GM12878 (cell line): ENCODE data around the gene LAMB1. TPM values are rescaled to one million over a fixed set of nuclear protein-coding genes. Genes with fewer than 3 reads are reported as not detected.

ENCODE experiments used
- ATAC-seq: fragments of 200-7000 bp; cut with Tn5 transposase; 3 replicates; pipeline ENCODE4 v1.9.1; 2020; ENCODE audit warnings: mild to moderate bottlenecking, moderate library complexity
- BruUV-seq: library from RNA; stranded (reverse); fragments of 400-500 nt; replicated peaks from 2 replicates; lab custom pipeline; 2021; lab: Mats Ljungman, UMichigan
- CTCF ChIA-PET: fragments of 300-600 bp; sonication (Branson Sonifier 250); formaldehyde crosslinking; extraction: SDS; loops from one replicate; lab custom pipeline; 2021; ENCODE audit warnings: inconsistent platforms; lab: Yijun Ruan, JAX
- POLR2A ChIA-PET: fragments of 350-600 bp; formaldehyde crosslinking; extraction: SDS; loops from one replicate; lab custom pipeline; 2021; ENCODE audit warnings: inconsistent platforms; lab: Charles Lee
- RAD21 ChIA-PET: fragments of 300-600 bp; sonication (Branson Sonifier 250); formaldehyde crosslinking; loops from one replicate; lab custom pipeline; 2023; ENCODE audit warnings: antibody characterized with exemption; ENCODE audit not compliant: unreplicated experiment; lab: Charles Lee
- SMC1A ChIA-PET: fragments of 300-600 bp; sonication (Branson Sonifier 250); formaldehyde crosslinking; loops from one replicate; lab custom pipeline; 2023; ENCODE audit not compliant: unreplicated experiment, uncharacterized antibody; lab: Charles Lee
- DNase-seq: peaks from one replicate; pipeline ENCODE4 v3.0.0-alpha.2; 2011; ENCODE audit warnings: low read depth, low spot score
- FAIRE-seq: peaks from 3 replicates; lab custom pipeline; 2011; peaks lifted over from hg19 to GRCh38; lab: Jason Lieb, UNC
- H2AFZ ChIP-seq: 2 replicates; pipeline ENCODE4 v1.6.0; 2011; ENCODE audit warnings: low read depth, low read length, control low read depth; ENCODE audit not compliant: control insufficient read depth
- H3K27ac ChIP-seq: 2 replicates; pipeline ENCODE4 v1.5.1; 2011; ENCODE audit warnings: control low read depth; ENCODE audit not compliant: control insufficient read depth, insufficient read depth
- H3K27me3 ChIP-seq, 2 experiments: replicated peaks in 1 of 2; 2 replicates each; pipeline versions ENCODE4 v1.6.0 to v1.6.1; 2011; ENCODE audit warnings: low read length in 1 of 2; ENCODE audit not compliant: control insufficient read depth in 2 of 2, insufficient read depth in 2 of 2
- H3K36me3 ChIP-seq, 2 experiments: 2 replicates each; pipeline ENCODE4 v1.5.1; 2011; ENCODE audit warnings: low read length in 1 of 2; ENCODE audit not compliant: control insufficient read depth in 2 of 2, insufficient read depth in 2 of 2
- H3K4me1 ChIP-seq: 2 replicates; pipeline ENCODE4 v1.6.1; 2011; ENCODE audit warnings: mild to moderate bottlenecking, low read length, moderate library complexity, mixed read lengths; ENCODE audit not compliant: control insufficient read depth, insufficient read depth
- H3K4me2 ChIP-seq: 2 replicates; pipeline ENCODE4 v1.6.0; 2011; ENCODE audit warnings: control low read depth; ENCODE audit not compliant: control insufficient read depth, insufficient read depth
- H3K4me3 ChIP-seq: fragments of 200-600 bp; sonication (generic); 2 replicates; pipeline ENCODE4 v1.5.1; 2016
- H3K79me2 ChIP-seq: 2 replicates; pipeline ENCODE4 v1.6.0; 2011; ENCODE audit warnings: low read length; ENCODE audit not compliant: control insufficient read depth, insufficient read depth
- H3K9ac ChIP-seq: 2 replicates; pipeline ENCODE4 v1.8.0; 2011; ENCODE audit warnings: low read length, control low read depth, mixed read lengths; ENCODE audit not compliant: control insufficient read depth, insufficient read depth
- H3K9me3 ChIP-seq: replicated peaks from 3 replicates; pipeline ENCODE4 v1.5.1; 2011; ENCODE audit warnings: mild to moderate bottlenecking, low read length; ENCODE audit not compliant: control insufficient read depth, insufficient read depth
- H4K20me1 ChIP-seq: 2 replicates; pipeline ENCODE4 v1.6.0; 2011; ENCODE audit not compliant: control insufficient read depth, insufficient read depth
- E2F4 ChIP-seq: IDR thresholded peaks from 2 replicates; pipeline ENCODE4 v1.6.1; 2012; ENCODE audit warnings: low read depth, low read length, improper control_type of control experiment
- EP300 ChIP-seq, 2 experiments: fragments of 150-350 bp in 1 of 2; IDR thresholded peaks; 2 replicates each; pipeline ENCODE4 v1.6.1; 2011 to 2012; ENCODE audit warnings: low read depth in 2 of 2, low read length in 2 of 2, borderline replicate concordance in 1 of 2, improper control_type of control experiment in 1 of 2, inconsistent platforms in 1 of 2; ENCODE audit not compliant: control insufficient read depth in 1 of 2
- PBX3 ChIP-seq: IDR thresholded peaks from 2 replicates; pipeline ENCODE4 v1.6.1; 2011; ENCODE audit warnings: mild to moderate bottlenecking, low read depth, low read length, moderate library complexity; ENCODE audit not compliant: insufficient replicate concordance
- POLR2AphosphoS2 ChIP-seq: IDR thresholded peaks from 2 replicates; pipeline ENCODE4 v1.6.1; 2011; ENCODE audit warnings: low read depth, mild to moderate bottlenecking, low read length, improper control_type of control experiment, moderate library complexity
- SREBF1 ChIP-seq: IDR thresholded peaks from 2 replicates; pipeline ENCODE4 v1.6.1; 2012; ENCODE audit warnings: mild to moderate bottlenecking, low read length
- ZNF687 ChIP-seq: fragments of 450-650 bp; IDR thresholded peaks from 2 replicates; pipeline ENCODE4 v1.6.1; 2017; ENCODE audit warnings: mild to moderate bottlenecking, moderate library complexity
- WGBS: methylation state at CpG from one replicate; pipeline ENCODE4 v1.1.6; 2016; ENCODE audit warnings: low lambda C conversion rate; ENCODE audit not compliant: insufficient replicate concordance, insufficient coverage; ENCODE audit errors: missing lambda C conversion rate; 5-methylcytosine and 5-hydroxymethylcytosine counted together
- in situ Hi-C: fragments of 300-500 bp; cut with MboI; formaldehyde crosslinking; loops from 9 replicates; pipeline ENCODE4 v1.14.3; 2018; ENCODE audit warnings: mixed read lengths
- intact Hi-C: fragments of 100-400 bp; cut with micrococcal nuclease; formaldehyde crosslinking; loops from one replicate; pipeline ENCODE4 v1.14.2; 2022; ENCODE audit not compliant: unreplicated experiment
- polyA plus RNA-seq, 11 experiments: library from polyadenylated mRNA; depleted of rRNA in 4 of 11; unstranded in 6 of 11; stranded (reverse) in 5 of 11; fragments of >200 nt; fragmentation: Nextera tagmentation in 4 of 11; fragmentation: Illumina TruSeq in 1 of 11; extraction: Ambion mirVana in 4 of 11; extraction: Trizol in 1 of 11; gene quantifications; 1 replicate in 1 of 11; 2 replicates in 10 of 11; pipeline versions ENCODE4 v1.2.1 to v1.2.3, GENCODE V29; 2011 to 2016; ENCODE audit warnings: inconsistent platforms in 2 of 11, missing spikeins in 2 of 11, low read depth in 1 of 11
- total RNA-seq, 4 experiments: library from RNA; depleted of rRNA in 3 of 4; stranded (reverse); fragments of >200 nt in 3 of 4; fragmentation: Illumina TruSeq in 1 of 4; extraction: Trizol in 1 of 4; gene quantifications; 2 replicates each; pipeline versions ENCODE4 v1.2.1 to v1.2.3, GENCODE V29; 2013 to 2021

The LAMB1 gene
- total and polyA plus RNA-seq, 10 of the 15 experiments (the other 5 are each of a cell fraction or from before 2014, with no cell fraction given): 0.05 to 2.2 (median 1.2) TPM; not detected in 4

- no peak overlapping the region for H3K27ac ChIP-seq
- no peaks in the 10 kb centered on the region for H3K79me2 ChIP-seq
- ChIA-PET RAD21 (no interaction called here), POLR2A (no interaction called here), SMC1A (interaction anchor here (0.8 to 1.4 kb wide), 4 partner anchors 8 to 17 kb away, joined by 3 to 5 read pairs (median 4); no protein-coding TSS in a partner anchor), CTCF (interaction anchor here (1.3 to 2.0 kb wide), 3 partner anchors 10 to 132 kb away, joined by 3 to 6 read pairs (median 3); no protein-coding TSS in a partner anchor)
- H3K4me2 ChIP-seq: no peak overlapping the region
- no TSS peak for BruUV-seq
- TF ChIP-seq SREBF1 (no peak), E2F4 (no peak), EP300 (IDR thresholded peaks at IDR 0.05; ENCODE audit: borderline replicate concordance in 1 of 2, control insufficient read depth in 1 of 2, low read depth in 2 of 2, low read length in 2 of 2) (no peak), POLR2AphosphoS2 (no peak), ZNF687 (no peak), PBX3 (no peak)
- in situ Hi-C loops (no loop called here), intact Hi-C loops (no loop called here)
- H4K20me1 ChIP-seq: no peaks in the 10 kb centered on the region
- WGBS: 4% methylated on average over 2 of the region's 2 CpGs
- FAIRE-seq (no peak), ATAC-seq (no peak), DNase-seq (no peak)
- no peaks in the 10 kb centered on the region for H3K36me3 ChIP-seq
- H3K27me3 ChIP-seq: peaks cover 2 to 4% of the 10 kb centered on the region in 2 experiments; a peak in 3 of 4 replicates
- H3K9ac ChIP-seq: no peak overlapping the region
- no peaks in the 10 kb centered on the region for H3K4me1 ChIP-seq
- no peak overlapping the region for H2AFZ ChIP-seq
- no peak overlapping the region for H3K4me3 ChIP-seq
- no peaks in the 10 kb centered on the region for H3K9me3 ChIP-seq
These were observed 11.3 kb upstream of the LAMB1 start for GRCh38 chr7:108014215-108014614.
